ENCODE data around the gene MUCL1. TPM values are rescaled to one million over a fixed set of nuclear protein-coding genes. Genes with fewer than 3 reads are reported as not detected.
"Not testable (repeated sequence)": the region's sequence is repeated elsewhere in the genome, so short reads cannot be mapped to it uniquely, and the experiment has no call there.

Gene MUCL1
- not detected in 2 replicates for total RNA-seq

GRCh38 chr12:54853933-54854538, at the start of gene MUCL1:
MUCL1 (plus strand) TSS chr12:54854516; CDS start chr12:54854583, 67 bp downstream.
- intact Hi-C loops (cut with micrococcal nuclease) = loop anchor here (1.0 to 5.0 kb wide), 10 partner anchors 81 to 288 kb away; partner anchors contain the start of gene TESPA1

GRCh38 chr12:54821676-54822075, 32.6 kb upstream of the MUCL1 start:
- intact Hi-C loops (cut with micrococcal nuclease) = no loop called here

- intact Hi-C loops (cut with micrococcal nuclease) = no loop called here
Measured at GRCh38 chr12:54824402-54824801, 29.9 kb upstream of the MUCL1 start.

GRCh38 chr12:54829511-54829910, 24.8 kb upstream of the MUCL1 start:
- intact Hi-C loops (cut with micrococcal nuclease) = no loop called here

GRCh38 chr12:54830199-54830598, 24.1 kb upstream of the MUCL1 start:
- intact Hi-C loops (cut with micrococcal nuclease) = no loop called here

- intact Hi-C loops (cut with micrococcal nuclease) = no loop called here
Measured at GRCh38 chr12:54831631-54832030, 22.7 kb upstream of the MUCL1 start.

GRCh38 chr12:54840244-54840865, 14.0 kb upstream of the MUCL1 start:
- intact Hi-C loops (cut with micrococcal nuclease) = no loop called here

GRCh38 chr12:54857406-54857805, 3.1 kb downstream of the MUCL1 start:
- intact Hi-C loops (cut with micrococcal nuclease) = no loop called here

- intact Hi-C loops (cut with micrococcal nuclease) = no loop called here
Measured at GRCh38 chr12:54858562-54858961, 4.2 kb downstream of the MUCL1 start.

- intact Hi-C loops (cut with micrococcal nuclease) = no loop called here
Measured at GRCh38 chr12:54859502-54859901, 5.2 kb downstream of the MUCL1 start.

GRCh38 chr12:54861927-54862326, 7.6 kb downstream of the MUCL1 start:
- intact Hi-C loops (cut with micrococcal nuclease) = no loop called here

- intact Hi-C loops (cut with micrococcal nuclease) = no loop called here
Measured at GRCh38 chr12:54863948-54864618, 9.8 kb downstream of the MUCL1 start.

- intact Hi-C loops (cut with micrococcal nuclease) = no loop called here
Measured at GRCh38 chr12:54865683-54866324, 11.5 kb downstream of the MUCL1 start.

- intact Hi-C loops (cut with micrococcal nuclease) = no loop called here
Measured at GRCh38 chr12:54868690-54869089, 14.4 kb downstream of the MUCL1 start.

GRCh38 chr12:54870048-54870447, 15.7 kb downstream of the MUCL1 start:
- intact Hi-C loops (cut with micrococcal nuclease) = no loop called here

GRCh38 chr12:54870617-54871016, 16.3 kb downstream of the MUCL1 start:
- intact Hi-C loops (cut with micrococcal nuclease) = no loop called here

GRCh38 chr12:54879150-54879549, 24.8 kb downstream of the MUCL1 start:
- intact Hi-C loops (cut with micrococcal nuclease) = no loop called here

GRCh38 chr12:54879579-54879978, 25.3 kb downstream of the MUCL1 start:
- intact Hi-C loops (cut with micrococcal nuclease) = no loop called here

- intact Hi-C loops (cut with micrococcal nuclease) = no loop called here
Measured at GRCh38 chr12:54882079-54882478, 27.8 kb downstream of the MUCL1 start.

GRCh38 chr12:54882597-54882996, 28.3 kb downstream of the MUCL1 start:
- intact Hi-C loops (cut with micrococcal nuclease) = not testable (repeated sequence)

GRCh38 chr12:54888428-54888827, 34.1 kb downstream of the MUCL1 start:
- intact Hi-C loops (cut with micrococcal nuclease) = not testable (repeated sequence)

GRCh38 chr12:54890339-54890738, 36.0 kb downstream of the MUCL1 start:
- intact Hi-C loops (cut with micrococcal nuclease) = no loop called here

Data from T-helper 1 cell treated with Interleukin-12 subunit alpha and Interleukin-12 subunit beta and Interleukin-4 antibody, amounts not matched to agents 30 ng/mL and 1 ng/mL, for 36 hours (primary cell).